HG03139 (cell line): Measurements from ENCODE around the gene KRTAP9-6.
"Not testable (repeated sequence)": the region's sequence is repeated elsewhere in the genome, so short reads cannot be mapped to it uniquely, and the experiment has no call there.

ENCODE experiments used
- ATAC-seq: cut with Tn5 transposase; IDR thresholded peaks from one replicate; pipeline ENCODE4 v1.9.1; 2021; ENCODE audit not compliant: unreplicated experiment

KRTAP9-6 gene, protein sequence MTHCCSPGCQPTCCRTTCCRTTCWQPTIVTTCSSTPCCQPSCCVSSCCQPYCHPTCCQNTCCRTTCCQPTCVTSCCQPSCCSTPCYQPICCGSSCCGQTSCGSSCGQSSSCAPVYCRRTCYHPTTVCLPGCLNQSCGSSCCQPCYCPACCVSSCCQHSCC

DNA sequence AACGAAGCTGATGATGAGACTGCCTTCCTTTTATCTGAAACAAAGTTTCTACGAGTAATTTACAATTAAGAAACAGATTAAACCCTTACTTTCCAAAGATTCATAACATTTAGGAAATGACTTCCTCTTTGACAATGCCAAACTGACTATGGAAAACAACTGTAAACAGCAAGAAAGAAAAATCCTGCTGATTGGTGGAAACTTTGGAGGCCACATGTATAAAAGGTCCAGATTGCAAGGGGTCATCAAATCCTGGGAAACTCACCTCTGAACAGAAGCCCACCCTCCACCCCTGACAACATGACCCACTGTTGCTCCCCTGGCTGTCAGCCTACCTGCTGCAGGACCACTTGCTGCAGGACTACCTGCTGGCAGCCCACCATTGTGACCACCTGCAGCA lies at the start of gene KRTAP9-6:
Gene KRTAP9-6 (plus strand): TSS at position 301 of the 400 bp plus-strand sequence. CDS start 0 bp downstream, at position 301.
- ATAC-seq = no peak

DNA sequence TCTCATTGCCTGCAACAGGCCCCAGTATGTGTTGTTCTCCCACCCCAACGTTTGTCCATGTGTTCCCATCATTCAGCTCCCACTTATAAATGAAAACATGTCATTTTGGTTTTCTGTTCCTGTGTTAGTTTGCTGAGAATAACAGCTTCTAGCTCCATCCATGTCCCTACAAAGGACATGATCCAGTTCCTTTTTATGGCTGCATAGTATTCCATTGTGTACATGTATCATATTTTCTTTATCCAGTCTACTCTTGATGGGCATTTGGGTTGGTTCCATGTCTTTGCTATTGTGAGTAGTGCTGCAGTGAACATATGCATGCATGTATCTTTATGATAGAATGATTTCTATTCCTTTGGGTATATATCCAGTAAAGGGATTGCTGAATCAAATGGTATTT lies 49.5 kb upstream of the KRTAP9-6 start:
- ATAC-seq = no peak

DNA sequence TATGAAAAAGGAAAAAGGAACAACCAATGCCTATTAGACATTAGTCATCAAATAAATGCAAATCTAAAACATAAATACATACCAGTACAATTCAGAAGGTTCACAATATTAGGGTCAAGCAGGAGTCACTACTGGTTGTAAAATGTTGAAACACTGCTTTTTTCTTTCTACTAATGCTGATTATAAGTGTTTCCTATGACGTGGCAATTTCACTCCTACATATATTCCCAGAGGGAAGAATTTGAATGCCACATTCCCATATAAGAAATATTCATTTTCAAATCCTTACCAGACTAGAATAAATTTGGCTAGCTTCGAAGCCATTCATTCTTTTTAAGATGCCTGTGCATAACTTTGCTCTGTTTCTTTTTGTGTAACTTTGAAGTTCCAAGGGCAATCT lies 41.4 kb upstream of the KRTAP9-6 start:
- ATAC-seq = no peak

DNA sequence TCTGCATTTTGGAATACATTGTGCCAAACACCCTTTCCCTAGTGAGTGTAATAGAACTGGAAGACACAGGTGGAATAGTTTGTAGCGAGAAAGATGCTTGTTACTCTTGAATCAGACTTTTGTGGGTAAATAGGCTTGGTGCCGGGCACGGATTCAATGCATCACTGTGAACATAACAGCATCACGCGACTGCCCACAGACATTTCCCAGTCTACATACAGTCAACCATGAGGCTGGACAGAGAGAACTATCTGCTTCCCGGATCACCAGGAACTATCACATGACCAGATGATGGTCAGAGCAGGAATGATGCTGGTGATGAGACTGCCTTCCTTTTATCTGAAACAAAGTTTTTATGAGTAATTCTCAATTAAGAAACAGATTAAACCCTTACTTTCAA lies 39.1 kb upstream of the KRTAP9-6 start:
- ATAC-seq = no peak

DNA sequence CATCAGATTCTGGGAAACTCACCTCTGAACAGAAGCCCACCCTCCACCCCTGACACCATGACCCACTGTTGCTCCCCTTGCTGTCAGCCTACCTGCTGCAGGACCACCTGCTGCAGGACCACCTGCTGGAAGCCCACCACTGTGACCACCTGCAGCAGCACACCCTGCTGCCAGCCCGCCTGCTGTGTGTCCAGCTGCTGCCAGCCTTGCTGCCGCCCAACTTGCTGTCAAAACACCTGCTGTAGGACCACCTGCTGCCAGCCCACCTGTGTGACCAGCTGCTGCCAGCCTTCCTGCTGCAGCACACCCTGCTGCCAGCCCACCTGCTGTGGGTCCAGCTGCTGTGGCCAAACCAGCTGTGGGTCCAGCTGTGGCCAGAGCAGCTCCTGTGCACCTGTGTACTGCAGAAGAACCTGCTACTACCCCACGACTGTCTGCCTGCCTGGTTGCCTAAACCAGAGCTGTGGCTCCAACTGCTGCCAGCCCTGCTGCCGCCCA lies 38.5 kb upstream of the KRTAP9-6 start, which contains the start of gene KRTAP9-2:
Gene KRTAP9-2 (plus strand): TSS at position 51 of the 498 bp plus-strand sequence. CDS start 7 bp downstream, at position 58.
- ATAC-seq = not testable (repeated sequence)

DNA sequence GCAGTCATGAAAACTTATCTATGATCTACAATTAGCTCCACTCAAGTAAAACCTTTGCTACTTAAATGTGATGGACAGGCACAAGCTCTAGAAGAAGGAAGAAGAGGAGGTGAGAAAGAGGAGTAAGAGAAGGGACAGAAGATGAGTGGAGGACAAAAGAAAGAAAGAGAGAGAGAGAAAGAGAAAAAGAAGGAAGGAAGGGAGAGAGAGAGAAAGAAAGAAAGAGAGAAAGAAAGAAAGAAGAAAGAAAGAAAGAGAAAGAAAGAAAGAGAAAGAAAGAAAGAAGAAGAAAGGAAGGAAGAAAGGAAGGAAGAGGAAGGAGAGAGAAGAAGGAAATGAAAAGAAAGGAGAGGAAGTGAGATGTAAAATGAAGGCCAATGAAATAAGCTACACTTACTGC lies 35.1 kb upstream of the KRTAP9-6 start:
- ATAC-seq = no peak

DNA sequence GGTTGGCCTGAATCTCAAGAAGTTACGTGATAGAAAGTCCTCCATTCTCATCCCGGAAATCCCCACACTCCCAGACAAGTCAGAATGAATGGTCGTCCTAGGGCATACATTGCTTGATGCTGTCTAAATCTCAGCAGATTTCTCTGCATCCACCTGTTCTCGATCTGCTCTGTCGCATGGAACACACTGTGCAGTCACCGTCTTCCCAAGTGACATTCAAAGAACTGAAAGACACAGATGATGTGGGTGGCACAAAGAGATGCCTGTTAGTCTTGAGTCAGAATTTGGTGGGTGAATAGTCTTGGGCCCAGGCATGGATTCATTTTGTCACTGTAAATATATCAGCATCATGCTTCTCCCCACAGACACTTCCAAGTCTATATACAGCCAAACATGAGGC lies 33.4 kb upstream of the KRTAP9-6 start:
- ATAC-seq = no peak

DNA sequence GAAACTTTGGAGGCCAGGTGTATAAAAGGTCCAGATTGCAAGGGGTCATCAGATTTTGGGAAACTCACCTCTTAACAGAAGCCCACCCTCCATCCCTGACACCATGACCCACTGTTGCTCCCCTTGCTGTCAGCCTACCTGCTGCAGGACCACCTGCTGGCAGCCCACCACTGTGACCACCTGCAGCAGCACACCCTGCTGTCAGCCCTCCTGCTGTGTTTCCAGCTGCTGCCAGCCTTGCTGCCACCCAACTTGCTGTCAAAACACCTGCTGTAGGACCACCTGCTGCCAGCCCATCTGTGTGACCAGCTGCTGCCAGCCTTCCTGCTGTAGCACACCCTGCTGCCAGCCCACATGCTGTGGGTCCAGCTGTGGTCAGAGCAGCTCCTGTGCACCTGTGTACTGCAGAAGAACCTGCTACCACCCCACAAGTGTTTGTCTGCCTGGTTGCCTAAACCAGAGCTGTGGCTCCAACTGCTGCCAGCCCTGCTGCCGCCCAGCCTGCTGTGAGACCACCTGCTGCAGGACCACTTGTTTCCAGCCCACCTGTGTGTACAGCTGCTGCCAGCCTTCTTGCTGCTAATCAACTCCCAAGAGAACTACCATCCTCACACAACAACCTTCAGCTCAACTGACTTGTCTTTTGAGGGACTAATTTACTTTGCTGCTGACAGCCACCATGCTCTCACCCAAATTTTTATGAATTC lies 32.6 kb upstream of the KRTAP9-6 start, which contains the start of gene KRTAP9-3:
Gene KRTAP9-3 (plus strand): TSS at position 51 of the 707 bp plus-strand sequence. CDS start 53 bp downstream, at position 104.
- ATAC-seq = not testable (repeated sequence)

DNA sequence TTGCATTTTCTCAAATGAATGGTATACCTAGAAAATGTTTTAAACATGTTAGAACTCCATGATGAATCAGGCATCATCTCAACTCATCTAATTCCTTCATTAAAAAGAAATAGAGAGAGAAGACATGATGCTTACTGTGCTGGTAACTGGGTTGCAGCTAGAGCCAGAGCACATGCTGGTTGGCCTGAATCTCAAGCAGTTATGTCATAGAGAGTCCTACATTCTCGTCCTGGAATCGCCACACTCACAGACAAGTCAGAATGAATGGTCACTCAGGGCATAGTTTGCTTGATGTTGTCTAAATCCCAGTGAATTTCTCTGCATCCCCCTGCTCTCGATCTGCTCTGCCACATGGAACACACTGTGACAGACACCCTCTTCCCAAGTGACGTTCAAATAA lies 28.1 kb upstream of the KRTAP9-6 start:
- ATAC-seq = not testable (repeated sequence)

DNA sequence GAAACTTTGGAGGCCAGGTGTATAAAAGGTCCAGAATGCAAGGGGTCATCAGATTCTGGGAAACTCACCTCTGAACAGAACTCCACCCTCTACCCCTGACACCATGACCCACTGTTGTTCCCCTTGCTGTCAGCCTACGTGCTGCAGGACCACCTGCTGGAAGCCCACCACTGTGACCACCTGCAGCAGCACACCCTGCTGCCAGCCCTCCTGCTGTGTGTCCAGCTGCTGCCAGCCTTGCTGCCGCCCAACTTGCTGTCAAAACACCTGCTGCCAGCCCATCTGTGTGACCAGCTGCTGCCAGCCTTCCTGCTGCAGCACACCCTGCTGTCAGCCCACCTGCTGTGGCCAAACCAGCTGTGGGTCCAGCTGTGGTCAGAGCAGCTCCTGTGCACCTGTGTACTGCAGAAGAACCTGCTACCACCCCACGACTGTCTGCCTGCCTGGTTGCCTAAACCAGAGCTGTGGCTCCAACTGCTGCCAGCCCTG lies 27.2 kb upstream of the KRTAP9-6 start, which contains the start of gene KRTAP9-8:
Gene KRTAP9-8 (plus strand): TSS at position 51 of the 489 bp plus-strand sequence. CDS start 53 bp downstream, at position 104.
- not testable (repeated sequence) for ATAC-seq

DNA sequence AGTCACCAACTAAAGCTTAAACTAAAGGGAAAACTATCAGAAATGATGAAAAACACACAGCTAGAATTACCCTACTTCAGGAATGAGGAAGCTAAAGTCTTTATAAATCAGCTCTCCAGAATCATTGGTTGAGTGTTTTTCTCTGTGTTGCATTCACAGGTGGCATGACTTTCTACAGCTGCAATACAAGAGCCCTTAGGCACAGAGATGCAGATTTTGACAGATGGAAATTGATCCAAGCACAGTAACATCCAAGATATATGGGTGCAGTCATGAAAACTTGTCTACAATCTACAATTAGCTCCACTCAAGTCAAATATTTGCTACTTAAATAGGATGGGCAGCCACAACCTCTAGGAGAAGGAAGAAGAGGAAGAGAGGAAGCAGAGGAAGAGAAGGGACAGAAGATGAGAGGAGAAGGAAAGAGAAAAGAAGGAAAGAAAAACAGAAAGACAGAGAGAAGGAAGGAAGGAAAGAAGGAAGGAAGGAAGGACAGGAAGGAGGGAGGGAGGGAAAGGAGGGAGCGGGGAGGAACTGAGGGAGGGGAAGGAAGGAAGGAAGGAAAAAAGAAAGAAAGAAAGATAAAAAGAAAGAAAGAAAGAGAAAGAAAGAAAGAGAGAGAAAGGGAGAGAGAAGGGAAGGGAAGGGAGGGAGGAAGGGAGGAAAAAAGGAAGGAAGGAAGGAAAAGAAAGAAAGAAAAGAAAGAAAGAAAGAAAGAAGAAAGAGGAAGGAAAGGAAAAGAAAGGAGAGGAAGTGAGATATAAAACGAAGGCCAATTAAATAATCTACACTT lies 18.0 kb upstream of the KRTAP9-6 start:
- not testable (repeated sequence) for ATAC-seq

DNA sequence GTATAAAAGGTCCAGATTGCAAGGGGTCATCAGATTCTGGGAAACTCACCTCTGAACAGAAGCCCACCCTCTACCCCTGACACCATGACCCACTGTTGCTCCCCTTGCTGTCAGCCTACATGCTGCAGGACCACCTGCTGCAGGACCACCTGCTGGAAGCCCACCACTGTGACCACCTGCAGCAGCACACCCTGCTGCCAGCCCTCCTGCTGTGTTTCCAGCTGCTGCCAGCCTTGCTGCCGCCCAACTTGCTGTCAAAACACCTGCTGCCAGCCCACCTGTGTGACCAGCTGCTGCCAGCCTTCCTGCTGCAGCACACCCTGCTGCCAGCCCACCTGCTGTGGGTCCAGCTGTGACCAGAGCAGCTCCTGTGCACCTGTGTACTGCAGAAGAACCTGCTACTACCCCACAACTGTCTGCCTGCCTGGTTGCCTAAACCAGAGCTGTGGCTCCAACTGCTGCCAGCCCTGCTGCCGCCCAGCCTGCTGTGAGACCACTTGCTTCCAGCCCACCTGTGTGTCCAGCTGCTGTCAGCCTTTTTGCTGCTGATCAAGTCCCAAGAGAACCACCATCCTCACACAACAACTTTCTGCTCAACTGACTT lies 15.4 kb upstream of the KRTAP9-6 start, which contains the start of gene KRTAP9-4:
Gene KRTAP9-4 (plus strand): TSS at position 51 of the 604 bp plus-strand sequence. CDS start 34 bp downstream, at position 85.
- not testable (repeated sequence) for ATAC-seq

DNA sequence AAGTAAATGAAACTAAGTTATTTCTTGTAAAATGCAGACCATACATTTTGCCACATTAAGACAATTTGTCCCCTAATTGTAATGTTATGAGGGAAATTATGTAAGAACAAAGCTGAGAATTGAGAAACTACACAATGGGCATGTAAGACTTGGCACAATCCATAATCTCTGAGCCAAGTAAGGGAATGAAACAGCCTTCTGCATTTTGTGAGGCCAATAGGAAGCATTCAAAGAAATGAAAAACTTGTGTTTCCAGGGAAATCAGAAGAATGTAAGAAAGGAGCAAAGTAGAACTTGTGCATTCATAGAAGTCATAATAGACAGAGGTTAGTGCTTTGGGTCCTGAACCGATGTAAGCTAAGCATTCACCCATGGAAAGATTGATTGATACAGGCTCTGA lies 13.9 kb upstream of the KRTAP9-6 start:
- no peak for ATAC-seq

DNA sequence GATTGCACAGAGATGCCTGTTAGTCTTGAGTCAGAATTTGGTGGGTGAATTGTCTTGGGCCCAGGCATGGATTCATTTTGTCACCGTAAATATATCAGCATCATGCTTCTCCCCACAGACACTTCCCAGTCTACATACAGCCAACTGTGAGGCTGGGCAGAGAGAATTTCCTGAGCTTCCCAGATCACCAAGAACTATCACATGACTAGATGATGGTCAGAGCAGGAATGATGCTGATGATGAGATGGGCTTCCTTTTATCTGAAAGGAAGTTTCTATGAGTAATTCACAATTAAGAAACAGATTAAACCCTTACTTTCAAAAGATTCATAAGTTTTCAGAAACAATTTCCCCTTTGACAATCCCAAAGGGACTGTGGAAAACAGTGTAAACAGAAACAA lies 10.3 kb upstream of the KRTAP9-6 start:
- ATAC-seq = no peak

DNA sequence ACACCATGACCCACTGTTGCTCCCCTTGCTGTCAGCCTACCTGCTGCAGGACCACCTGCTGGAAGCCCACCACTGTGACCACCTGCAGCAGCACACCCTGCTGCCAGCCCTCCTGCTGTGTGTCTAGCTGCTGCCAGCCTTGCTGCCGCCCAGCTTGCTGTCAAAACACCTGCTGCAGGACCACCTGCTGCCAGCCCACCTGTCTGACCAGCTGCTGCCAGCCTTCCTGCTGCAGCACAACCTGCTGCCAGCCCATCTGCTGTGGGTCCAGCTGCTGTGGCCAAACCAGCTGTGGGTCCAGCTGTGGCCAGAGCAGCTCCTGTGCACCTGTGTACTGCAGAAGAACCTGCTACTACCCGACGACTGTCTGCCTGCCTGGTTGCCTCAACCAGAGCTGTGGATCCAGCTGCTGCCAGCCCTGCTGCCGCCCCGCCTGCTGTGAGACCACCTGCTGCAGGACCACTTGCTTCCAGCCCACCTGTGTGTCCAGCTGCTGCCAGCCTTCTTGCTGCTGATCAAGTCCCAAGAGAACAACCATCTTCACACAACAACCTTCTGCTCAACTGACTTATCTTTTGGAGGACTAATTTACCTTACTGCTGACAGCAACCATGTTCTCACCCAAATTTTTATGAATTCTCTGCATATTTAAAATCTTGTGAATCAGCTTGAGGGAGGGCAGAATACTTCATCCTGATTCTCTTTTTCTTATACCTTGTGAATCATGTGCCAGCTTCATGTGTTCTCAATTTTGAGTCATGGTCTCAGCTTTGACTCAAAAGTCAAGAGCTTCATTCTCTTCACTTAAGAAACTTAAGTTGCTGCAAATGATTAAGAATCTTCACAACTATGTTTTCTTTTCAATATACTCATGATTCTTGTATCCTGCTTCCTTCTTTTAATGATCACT lies 9.5 kb upstream of the KRTAP9-6 start, which contains the start of gene KRTAP9-9:
Gene KRTAP9-9 (plus strand): TSS at position 4 of the 910 bp plus-strand sequence.
- ATAC-seq = not testable (repeated sequence)

DNA sequence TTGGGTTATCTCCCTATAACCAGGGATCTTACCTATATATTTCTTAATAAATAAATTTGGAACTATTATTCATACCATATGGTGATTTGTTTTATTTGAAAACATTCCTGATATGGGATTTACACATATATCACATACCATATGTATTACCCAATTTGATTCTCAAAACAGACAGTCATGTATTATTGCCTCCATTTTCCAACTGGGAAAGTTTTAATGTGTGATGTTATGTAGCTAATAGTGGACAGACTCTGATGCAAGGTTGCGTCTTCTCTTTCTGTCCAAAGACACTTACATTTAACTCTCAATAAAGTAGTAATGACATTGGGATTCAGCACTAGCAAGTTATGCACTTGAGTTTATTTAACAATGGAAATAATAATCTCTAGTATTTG lies 8.9 kb upstream of the KRTAP9-6 start:
- ATAC-seq = no peak

DNA sequence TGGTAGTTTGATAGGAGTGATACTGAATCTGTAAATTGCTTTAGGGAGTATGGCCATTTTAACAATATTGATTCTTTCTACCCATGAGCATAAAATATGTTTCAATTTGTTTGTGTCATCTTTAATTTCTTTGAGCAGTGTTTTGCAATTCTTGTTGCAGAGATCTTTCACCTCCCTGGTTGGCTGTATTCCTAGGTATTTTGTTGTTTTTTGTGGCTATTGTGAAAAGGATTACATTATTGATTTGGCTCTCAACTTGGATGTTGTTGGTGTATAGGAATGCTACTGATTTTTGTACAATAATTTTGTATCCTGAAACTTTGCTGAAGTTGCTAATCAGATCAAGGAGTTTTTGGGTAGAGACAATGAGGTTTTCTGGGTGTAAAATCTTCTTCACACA lies 6.8 kb upstream of the KRTAP9-6 start:
- ATAC-seq = no peak

DNA sequence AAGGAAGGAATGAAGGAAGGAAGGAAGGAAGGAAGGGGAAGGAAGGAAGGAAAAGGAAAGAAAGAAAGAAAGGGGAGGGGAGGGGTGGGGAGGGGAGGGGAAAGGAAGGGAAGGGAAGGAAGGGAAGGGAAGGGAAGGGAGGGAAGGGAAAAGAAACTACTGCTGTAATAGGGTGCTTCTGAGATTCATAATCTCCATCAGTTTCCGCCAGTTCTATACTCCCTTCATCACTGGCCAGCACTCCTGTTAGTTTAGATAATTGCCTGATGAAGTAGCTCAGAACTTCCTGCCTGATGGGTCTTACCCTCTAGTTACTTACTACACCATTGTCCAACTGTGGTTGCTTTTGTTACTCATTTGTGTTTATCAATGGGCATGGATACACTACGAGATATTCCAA lies 2.0 kb upstream of the KRTAP9-6 start:
- ATAC-seq = no peak

DNA sequence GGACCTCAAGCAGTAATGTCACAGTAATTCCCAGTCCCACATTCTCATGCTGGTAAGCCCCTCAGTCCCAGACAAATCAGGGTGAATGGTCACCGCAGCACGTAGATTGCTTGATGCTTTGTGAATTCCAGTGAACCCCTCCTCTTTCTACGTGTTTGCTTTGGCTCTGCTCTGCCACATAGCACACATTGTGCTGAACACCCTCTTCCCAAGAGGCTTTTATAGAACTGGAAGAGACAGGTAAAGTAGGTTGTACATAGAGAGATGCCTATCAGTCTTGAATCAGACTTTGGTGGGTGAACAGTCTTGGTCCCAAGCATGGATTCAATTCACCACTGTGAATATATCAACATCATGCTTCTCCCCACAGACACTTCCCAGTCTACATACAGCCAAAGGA lies 579 bp upstream of the KRTAP9-6 start:
- ATAC-seq = no peak
